Upper lobe of left lung (tissue), 6 donors: ENCODE data around the gene ASTN2. TPM values are rescaled to one million over a fixed set of nuclear protein-coding genes. Genes with fewer than 3 reads are reported as not detected.

Experiments
- ATAC-seq, 2 donors: fragments of 200-7000 bp; cut with Tn5 transposase; one replicate each; pipeline ENCODE4 v1.9.1; 2022; ENCODE audit warnings: mild to moderate bottlenecking in 2 of 2, moderate library complexity in 2 of 2; ENCODE audit not compliant: low FRiP score in 2 of 2
- DNase-seq, 2 donors: peaks; one replicate each; pipeline ENCODE4 v3.0.0-alpha.2; 2019 to 2020
- H3K27ac ChIP-seq, 4 donors: fragments of 200-600 bp; sonication (generic); one replicate each; pipeline ENCODE4 v1.5.1; 2016 to 2019
- H3K27me3 ChIP-seq, 4 donors: fragments of 200-600 bp; sonication (generic); one replicate each; pipeline ENCODE4 v1.5.1; 2017 to 2019
- H3K36me3 ChIP-seq, 4 donors: fragments of 200-600 bp; sonication (generic); one replicate each; pipeline ENCODE4 v1.5.1; 2016 to 2019
- H3K4me1 ChIP-seq, 4 donors: fragments of 200-600 bp; sonication (generic); one replicate each; pipeline ENCODE4 v1.5.1; 2018 to 2019
- H3K4me3 ChIP-seq, 4 donors: fragments of 200-600 bp; sonication (generic); one replicate each; pipeline ENCODE4 v1.5.1; 2017 to 2019; ENCODE audit warnings: mild to moderate bottlenecking in 2 of 4, moderate library complexity in 1 of 4
- H3K9me3 ChIP-seq, 4 donors: fragments of 200-600 bp; sonication (generic); one replicate each; pipeline ENCODE4 v1.5.1; 2018 to 2019
- EP300 ChIP-seq, 4 donors: sonication (generic); formaldehyde crosslinking; IDR thresholded peaks; one replicate each; pipeline ENCODE4 v1.5.1; 2017; ENCODE audit warnings: antibody characterized with exemption in 4 of 4, control low read depth in 2 of 4
- POLR2A ChIP-seq, 4 donors: fragments of 450-650 bp; IDR thresholded peaks; one replicate each; pipeline ENCODE4 v1.5.1; 2016 to 2017; ENCODE audit warnings: antibody characterized with exemption in 4 of 4, mild to moderate bottlenecking in 2 of 4
- POLR2AphosphoS5 ChIP-seq, 2 donors: sonication (generic); formaldehyde crosslinking; IDR thresholded peaks; one replicate each; pipeline ENCODE4 v1.5.1; 2017; ENCODE audit warnings: antibody characterized with exemption in 2 of 2
- WGBS, 2 donors: methylation state at CpG; one replicate each; pipeline ENCODE4 v1.1.5; 2017 to 2018; 5-methylcytosine and 5-hydroxymethylcytosine counted together
- total RNA-seq, 6 donors: library from RNA; depleted of rRNA in 4 of 6; stranded (reverse); fragments of >200 nt in 4 of 6; gene quantifications; one replicate each; pipeline versions ENCODE4 v1.1.0 to v1.2.1, GENCODE V29; 2016 to 2021
- TF ChIP-seq, protein P1 (sequence below), 6 experiments: fragments of 450-650 bp in 4 of 6; fragments of 200-600 bp in 2 of 6; sonication (generic) in 2 of 6; IDR thresholded peaks; one replicate each; pipeline ENCODE4 v1.5.1; 2016 to 2019; ENCODE audit warnings: antibody characterized with exemption in 6 of 6
- donor health status: DM: no; HTN: no; CAD: no; lungs with moderate emphysema.
- donor health status: DM: no; HTN: yes; CAD: no; lungs with severe emphysema.

ASTN2 gene
- total RNA-seq, 6 donors from 2014 or later: 2.0 to 7.5 (median 3.4) TPM

GRCh38 chr9:116791326-116791725 lies 623.5 kb downstream of the ASTN2 start:
- ATAC-seq: no peak
- Histone ChIP-seq H3K4me3 (no peak overlapping the region), H3K27ac (no peak overlapping the region), H3K27me3 (no peaks in the 10 kb centered on the region), H3K4me1 (no peaks in the 10 kb centered on the region), H3K36me3 (no peaks in the 10 kb centered on the region), H3K9me3 (no peaks in the 10 kb centered on the region)
- DNase-seq: no peak
- WGBS, 2 donors: 55 to 57% methylated on average over 1 of the region's 1 CpG
- TF ChIP-seq POLR2AphosphoS5 (IDR thresholded peaks at IDR 0.05) (no peak), POLR2A (IDR thresholded peaks at IDR 0.05) (no peak), EP300 (IDR thresholded peaks at IDR 0.05) (no peak)
- TF ChIP-seq, protein P1, sequence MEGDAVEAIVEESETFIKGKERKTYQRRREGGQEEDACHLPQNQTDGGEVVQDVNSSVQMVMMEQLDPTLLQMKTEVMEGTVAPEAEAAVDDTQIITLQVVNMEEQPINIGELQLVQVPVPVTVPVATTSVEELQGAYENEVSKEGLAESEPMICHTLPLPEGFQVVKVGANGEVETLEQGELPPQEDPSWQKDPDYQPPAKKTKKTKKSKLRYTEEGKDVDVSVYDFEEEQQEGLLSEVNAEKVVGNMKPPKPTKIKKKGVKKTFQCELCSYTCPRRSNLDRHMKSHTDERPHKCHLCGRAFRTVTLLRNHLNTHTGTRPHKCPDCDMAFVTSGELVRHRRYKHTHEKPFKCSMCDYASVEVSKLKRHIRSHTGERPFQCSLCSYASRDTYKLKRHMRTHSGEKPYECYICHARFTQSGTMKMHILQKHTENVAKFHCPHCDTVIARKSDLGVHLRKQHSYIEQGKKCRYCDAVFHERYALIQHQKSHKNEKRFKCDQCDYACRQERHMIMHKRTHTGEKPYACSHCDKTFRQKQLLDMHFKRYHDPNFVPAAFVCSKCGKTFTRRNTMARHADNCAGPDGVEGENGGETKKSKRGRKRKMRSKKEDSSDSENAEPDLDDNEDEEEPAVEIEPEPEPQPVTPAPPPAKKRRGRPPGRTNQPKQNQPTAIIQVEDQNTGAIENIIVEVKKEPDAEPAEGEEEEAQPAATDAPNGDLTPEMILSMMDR (IDR thresholded peaks at IDR 0.05): no peak

DNA sequence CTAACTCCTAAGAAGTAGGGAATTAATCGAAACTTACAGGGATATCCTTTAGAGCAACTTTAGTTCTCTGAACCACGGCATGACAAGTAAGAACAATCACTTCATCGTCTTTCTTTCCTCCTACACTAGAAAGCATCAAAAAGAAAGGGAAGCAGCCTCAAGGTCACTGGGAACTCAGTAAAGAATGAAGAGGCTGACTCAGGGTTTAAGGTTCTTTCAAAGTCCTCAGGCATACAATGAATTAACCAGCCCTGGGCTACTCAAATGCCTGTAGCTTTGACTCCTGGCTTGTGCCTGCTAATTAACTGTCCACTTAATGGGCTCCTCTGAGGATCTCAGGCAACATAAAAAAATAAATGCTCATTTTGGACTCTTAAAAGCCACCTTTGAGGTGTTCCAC lies 625.8 kb downstream of the ASTN2 start:
- WGBS, 2 donors: 37 to 45% methylated on average over 3 of the region's 3 CpGs
- H3K4me3 ChIP-seq: no peak overlapping the region
- no peaks in the 10 kb centered on the region for H3K27me3 ChIP-seq
- DNase-seq: no peak
- TF ChIP-seq EP300 (IDR thresholded peaks at IDR 0.05): no peak
- H3K9me3 ChIP-seq: no peaks in the 10 kb centered on the region
- H3K27ac ChIP-seq: no peak overlapping the region
- H3K36me3 ChIP-seq: no peaks in the 10 kb centered on the region
- ATAC-seq: no peak
- no peaks in the 10 kb centered on the region for H3K4me1 ChIP-seq

GRCh38 chr9:116786737-116787136 lies 628.1 kb downstream of the ASTN2 start:
- Histone ChIP-seq H3K4me1 (no peaks in the 10 kb centered on the region), H3K27me3 (no peaks in the 10 kb centered on the region), H3K27ac (no peak overlapping the region), H3K9me3 (no peaks in the 10 kb centered on the region), H3K36me3 (no peaks in the 10 kb centered on the region), H3K4me3 (no peak overlapping the region)
- TF ChIP-seq, protein P1 (IDR thresholded peaks at IDR 0.05): no peak
- TF ChIP-seq EP300 (IDR thresholded peaks at IDR 0.05): no peak
- 83 to 92% methylated on average over 2 of the region's 2 CpGs for WGBS, 2 donors
- DNase-seq (no peak), ATAC-seq (no peak)

- ATAC-seq (no peak), DNase-seq (no peak)
- H3K27ac ChIP-seq: no peak overlapping the region
- no peak overlapping the region for H3K4me3 ChIP-seq
- no peaks in the 10 kb centered on the region for H3K27me3 ChIP-seq
- no peaks in the 10 kb centered on the region for H3K36me3 ChIP-seq
- TF ChIP-seq POLR2AphosphoS5 (IDR thresholded peaks at IDR 0.05) (no peak), POLR2A (IDR thresholded peaks at IDR 0.05) (no peak), EP300 (IDR thresholded peaks at IDR 0.05) (no peak)
- no peaks in the 10 kb centered on the region for H3K9me3 ChIP-seq
- no peaks in the 10 kb centered on the region for H3K4me1 ChIP-seq
- WGBS, 2 donors: 83% methylated on average over 3 of the region's 3 CpGs
Measured at GRCh38 chr9:116777116-116777515, 637.7 kb downstream of the ASTN2 start.

GRCh38 chr9:116774421-116775180 lies 640.3 kb downstream of the ASTN2 start:
- DNase-seq: no peak
- TF ChIP-seq, protein P1 (IDR thresholded peaks at IDR 0.05): no peak
- TF ChIP-seq POLR2A (IDR thresholded peaks at IDR 0.05): no peak
- 64 to 78% methylated on average over 4 of the region's 4 CpGs for WGBS, 2 donors

GRCh38 chr9:116767219-116767618 lies 647.6 kb downstream of the ASTN2 start:
- no peaks in the 10 kb centered on the region for H3K36me3 ChIP-seq
- H3K4me3 ChIP-seq: no peak overlapping the region
- WGBS, 2 donors: 65 to 78% methylated on average over 8 of the region's 8 CpGs
- ATAC-seq (no peak), DNase-seq (no peak)
- no peaks in the 10 kb centered on the region for H3K27me3 ChIP-seq
- no peak for TF ChIP-seq POLR2AphosphoS5 (IDR thresholded peaks at IDR 0.05)
- TF ChIP-seq, protein P1 (IDR thresholded peaks at IDR 0.05): no peak
- no peak for TF ChIP-seq POLR2A (IDR thresholded peaks at IDR 0.05)
- no peak for TF ChIP-seq EP300 (IDR thresholded peaks at IDR 0.05)
- H3K27ac ChIP-seq: no peak overlapping the region
- no peaks in the 10 kb centered on the region for H3K9me3 ChIP-seq
- no peaks in the 10 kb centered on the region for H3K4me1 ChIP-seq

More at GRCh38 chr9:116774421-116775180, 640.3 kb downstream of the ASTN2 start:
- H3K4me3 ChIP-seq: no peak overlapping the region
- no peak overlapping the region for H3K27ac ChIP-seq
- no peaks in the 10 kb centered on the region for H3K9me3 ChIP-seq
- no peaks in the 10 kb centered on the region for H3K4me1 ChIP-seq
- no peaks in the 10 kb centered on the region for H3K36me3 ChIP-seq
- H3K27me3 ChIP-seq: no peaks in the 10 kb centered on the region
- no peak for ATAC-seq
